Measurements from ENCODE around the gene RBM33. TPM values are rescaled to one million over a fixed set of nuclear protein-coding genes. Genes with fewer than 3 reads are reported as not detected.

Gene RBM33
- total and polyA plus RNA-seq, 2 experiments from 2014 or later, result 51.1 to 53.5 TPM

GRCh38 chr7:155710031-155710430, 65.6 kb downstream of the RBM33 start:
- H3K27ac ChIP-seq, result no peak overlapping the region
- peaks cover 36% of the 10 kb centered on the region for H3K36me3 ChIP-seq
- no peaks in the 10 kb centered on the region for H3K4me1 ChIP-seq (ENCODE audit: low read depth)
- no peaks in the 10 kb centered on the region for H3K27me3 ChIP-seq
- TF ChIP-seq CTCF (IDR thresholded peaks at IDR 0.05; ENCODE audit: low read depth, low read length), result no peak
- no peaks in the 10 kb centered on the region for H3K9me3 ChIP-seq (ENCODE audit: low read depth)
- no peak for DNase-seq (ENCODE audit: low read depth in 1 of 2, low spot score in 1 of 2)
- H3K4me3 ChIP-seq, result no peak overlapping the region

- no peak for TF ChIP-seq CTCF (IDR thresholded peaks at IDR 0.05; ENCODE audit: low read depth, low read length)
- Histone ChIP-seq H3K4me3 (no peak overlapping the region), H3K27ac (no peak overlapping the region), H3K4me1 (ENCODE audit: low read depth) (peaks cover 4% of the 10 kb centered on the region), H3K36me3 (peaks cover 35% of the 10 kb centered on the region), H3K27me3 (no peaks in the 10 kb centered on the region), H3K9me3 (ENCODE audit: low read depth) (no peaks in the 10 kb centered on the region)
- no peak for DNase-seq (ENCODE audit: low read depth in 1 of 2, low spot score in 1 of 2)
These were observed 66.1 kb downstream of the RBM33 start for GRCh38 chr7:155710530-155710929.

DNA sequence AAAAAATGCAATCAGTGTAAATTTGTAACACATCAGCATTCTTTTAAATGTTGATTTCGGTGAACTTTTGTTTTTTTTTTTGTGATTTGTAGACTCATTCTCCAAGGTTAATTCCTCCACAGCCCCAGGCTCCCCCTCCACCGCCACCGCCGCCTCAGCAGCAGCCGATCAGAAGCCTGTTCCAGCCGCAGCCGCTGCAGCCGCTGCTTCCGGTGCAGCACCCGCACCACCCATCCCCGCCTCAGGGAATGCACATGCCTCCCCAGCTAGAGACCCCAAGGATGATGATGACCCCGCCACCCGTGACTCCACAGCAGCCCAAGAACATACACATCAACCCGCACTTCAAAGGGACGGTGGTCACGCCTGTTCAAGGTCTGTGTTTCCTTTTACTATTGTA, 66.6 kb downstream of the RBM33 start:
- no peak for TF ChIP-seq CTCF (IDR thresholded peaks at IDR 0.05; ENCODE audit: low read depth, low read length)
- Histone ChIP-seq H3K9me3 (ENCODE audit: low read depth) (no peaks in the 10 kb centered on the region), H3K4me1 (ENCODE audit: low read depth) (peaks cover 7% of the 10 kb centered on the region), H3K36me3 (peaks cover 31% of the 10 kb centered on the region), H3K27ac (no peak overlapping the region), H3K4me3 (no peak overlapping the region), H3K27me3 (no peaks in the 10 kb centered on the region)
- DNase-seq (ENCODE audit: low read depth in 1 of 2, low spot score in 1 of 2), result no peak

DNA sequence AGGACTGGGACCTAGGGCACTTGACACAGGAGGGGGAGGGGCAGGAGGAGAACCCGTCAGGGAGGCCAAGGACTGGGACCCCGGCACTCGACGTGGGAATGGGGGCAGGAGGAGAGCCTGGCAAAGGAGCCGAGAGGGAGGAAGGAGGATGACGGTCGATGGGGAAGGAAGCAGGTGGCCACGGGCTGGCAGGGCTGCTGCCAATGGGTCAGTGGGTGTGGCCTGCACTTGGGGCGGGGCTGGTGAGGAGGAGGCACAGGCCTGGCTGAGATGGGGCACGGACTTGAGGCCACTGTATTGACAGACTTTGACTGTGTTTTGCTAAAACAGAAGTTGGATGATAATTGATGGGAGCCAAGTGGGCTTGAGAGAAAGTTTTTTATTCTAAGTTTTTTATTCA, 68.9 kb downstream of the RBM33 start:
- Histone ChIP-seq H3K9me3 (ENCODE audit: low read depth) (no peaks in the 10 kb centered on the region), H3K4me3 (no peak overlapping the region), H3K27ac (no peak overlapping the region), H3K4me1 (ENCODE audit: low read depth) (peaks cover 7% of the 10 kb centered on the region), H3K36me3 (peaks cover 22% of the 10 kb centered on the region), H3K27me3 (no peaks in the 10 kb centered on the region)
- no peak for TF ChIP-seq CTCF (IDR thresholded peaks at IDR 0.05; ENCODE audit: low read depth, low read length)
- DNase-seq (ENCODE audit: low read depth in 1 of 2, low spot score in 1 of 2), result no peak

GRCh38 chr7:155714702-155715101, 70.2 kb downstream of the RBM33 start:
- peaks cover 7% of the 10 kb centered on the region for H3K4me1 ChIP-seq (ENCODE audit: low read depth)
- TF ChIP-seq CTCF (IDR thresholded peaks at IDR 0.05; ENCODE audit: low read depth, low read length), result no peak
- no peak for DNase-seq (ENCODE audit: low read depth in 1 of 2, low spot score in 1 of 2)
- H3K27me3 ChIP-seq, result no peaks in the 10 kb centered on the region
- H3K36me3 ChIP-seq, result peaks cover 32% of the 10 kb centered on the region
- no peak overlapping the region for H3K4me3 ChIP-seq
- H3K9me3 ChIP-seq (ENCODE audit: low read depth), result no peaks in the 10 kb centered on the region
- no peak overlapping the region for H3K27ac ChIP-seq
